Smooth muscle cell of the brain vasculature (primary cell): Measurements from ENCODE around the gene CPM.
"Not testable (repeated sequence)": the region's sequence is repeated elsewhere in the genome, so short reads cannot be mapped to it uniquely, and the experiment has no call there.

Experiments used
- DNase-seq: peaks from one replicate; pipeline ENCODE4 v3.0.0-alpha.2; 2012; ENCODE audit warnings: low read depth, low spot score

Gene CPM

GRCh38 chr12:68853396-68854077 is 79.4 kb downstream of the CPM start:
- DNase-seq, result no peak

- DNase-seq, result no peak
Measured at GRCh38 chr12:68851592-68852306, 81.2 kb downstream of the CPM start.

DNA sequence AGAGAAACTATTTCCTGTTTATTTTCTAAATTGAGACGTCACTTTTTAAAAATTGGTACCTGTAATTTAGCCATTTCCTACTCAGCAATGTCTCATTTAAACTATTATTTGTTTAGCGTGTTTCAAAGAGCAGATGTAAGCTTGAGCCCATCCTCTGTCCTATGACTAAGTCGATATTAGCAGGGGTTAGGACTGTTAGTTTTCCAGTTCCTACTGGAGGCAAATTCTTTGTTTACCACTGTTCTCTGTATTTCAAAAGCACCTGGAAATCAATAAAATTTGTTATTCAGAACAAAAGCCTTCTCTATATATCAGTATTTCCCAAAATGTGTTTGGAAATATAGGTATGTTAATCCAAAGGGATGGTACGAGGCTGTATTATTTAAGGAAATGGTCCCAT is 82.6 kb downstream of the CPM start:
- DNase-seq, result no peak

- no peak for DNase-seq
Measured at GRCh38 chr12:68846811-68847210, 86.2 kb downstream of the CPM start.

GRCh38 chr12:68844788-68845695 is 87.9 kb downstream of the CPM start:
- no peak for DNase-seq

GRCh38 chr12:68844318-68844745 is 88.6 kb downstream of the CPM start:
- DNase-seq, result no peak

DNA sequence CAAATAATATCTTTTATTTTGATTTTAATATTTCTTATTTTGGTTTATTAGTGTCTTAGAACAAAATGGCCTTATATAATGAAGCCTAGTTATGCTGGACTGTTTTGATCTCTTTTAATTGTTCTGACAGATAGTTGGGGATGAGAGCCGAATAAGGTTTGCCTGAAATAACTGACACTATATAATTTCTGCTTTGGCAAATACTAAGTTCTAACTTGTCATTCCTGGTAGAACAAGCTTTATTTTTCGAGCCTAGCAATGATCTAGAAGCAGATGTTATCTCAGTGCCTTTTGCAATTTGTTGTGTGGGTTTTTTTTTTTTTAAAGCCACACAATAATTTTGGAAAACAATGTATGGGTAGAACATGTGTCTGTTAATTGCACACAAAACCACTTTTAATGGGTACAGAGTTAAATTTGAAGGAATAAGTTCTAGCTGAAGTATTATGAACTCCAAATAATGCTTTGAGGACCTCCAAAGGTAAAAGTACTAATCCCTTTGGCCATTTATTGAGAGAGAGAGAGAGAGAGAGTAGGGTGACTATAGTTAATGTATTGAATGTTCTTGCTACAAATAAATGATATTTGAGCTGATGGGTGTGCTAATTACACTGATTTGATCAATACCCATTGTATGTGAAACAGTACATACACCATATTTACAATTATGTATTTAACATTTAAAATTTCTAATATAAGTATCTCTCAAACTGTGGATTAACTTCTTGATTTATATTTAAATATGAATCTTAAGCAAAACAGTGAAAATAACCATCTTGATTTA is 90.0 kb downstream of the CPM start:
- DNase-seq, result no peak

GRCh38 chr12:68842123-68842522 is 90.8 kb downstream of the CPM start:
- no peak for DNase-seq

GRCh38 chr12:68841717-68842116 is 91.3 kb downstream of the CPM start:
- no peak for DNase-seq

DNA sequence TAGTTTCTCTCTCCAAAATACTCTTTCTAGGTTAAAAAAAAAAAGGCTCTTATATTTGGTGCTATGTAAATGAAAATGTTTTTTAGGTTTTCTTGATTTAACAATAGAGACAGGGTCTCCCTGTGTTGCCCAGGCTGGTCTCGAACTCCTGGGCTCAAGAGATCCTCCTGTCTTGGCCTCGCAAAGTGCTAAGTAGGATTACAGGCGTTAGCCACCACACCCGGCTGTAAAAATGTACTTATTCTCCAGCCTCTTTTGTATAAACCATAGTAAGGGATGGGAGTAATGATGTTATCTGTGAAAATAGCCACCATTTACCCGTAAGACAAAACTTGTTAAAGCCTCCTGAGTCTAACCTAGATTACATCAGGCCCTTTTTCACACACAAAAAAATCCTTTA is 91.8 kb downstream of the CPM start:
- not testable (repeated sequence) for DNase-seq

- DNase-seq, result no peak
Measured at GRCh38 chr12:68839183-68840147, 93.5 kb downstream of the CPM start.

GRCh38 chr12:68838046-68838886 is 94.7 kb downstream of the CPM start:
- DNase-seq, result no peak

GRCh38 chr12:68837215-68837614 is 95.8 kb downstream of the CPM start:
- DNase-seq, result no peak

DNA sequence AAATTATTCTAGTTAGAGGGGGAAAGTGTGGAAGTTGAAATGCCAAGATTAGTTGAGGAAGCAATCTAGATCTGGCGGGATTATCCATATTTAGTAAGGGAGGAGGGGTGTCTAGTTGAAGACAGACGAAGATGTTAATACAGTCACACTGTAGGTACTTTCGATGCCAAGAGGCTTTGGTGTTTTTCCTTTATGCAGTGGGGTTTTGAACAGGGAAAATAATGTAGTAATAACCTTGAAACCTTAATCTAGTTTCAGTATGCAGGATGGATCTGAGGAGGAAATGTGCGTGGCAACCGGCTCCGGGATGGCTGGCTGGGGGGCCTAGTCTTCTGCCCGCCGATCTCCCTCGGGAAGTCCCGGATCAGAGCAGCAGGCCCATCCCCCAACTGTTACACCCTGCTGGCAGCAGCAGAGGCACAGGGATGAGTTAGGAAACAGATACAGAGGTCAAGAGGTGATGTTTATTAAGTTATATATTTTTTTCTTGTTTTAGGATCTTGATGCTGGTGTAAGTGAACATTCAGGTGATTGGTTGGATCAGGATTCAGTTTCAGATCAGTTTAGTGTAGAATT is 97.5 kb downstream of the CPM start:
- DNase-seq, result no peak

DNA sequence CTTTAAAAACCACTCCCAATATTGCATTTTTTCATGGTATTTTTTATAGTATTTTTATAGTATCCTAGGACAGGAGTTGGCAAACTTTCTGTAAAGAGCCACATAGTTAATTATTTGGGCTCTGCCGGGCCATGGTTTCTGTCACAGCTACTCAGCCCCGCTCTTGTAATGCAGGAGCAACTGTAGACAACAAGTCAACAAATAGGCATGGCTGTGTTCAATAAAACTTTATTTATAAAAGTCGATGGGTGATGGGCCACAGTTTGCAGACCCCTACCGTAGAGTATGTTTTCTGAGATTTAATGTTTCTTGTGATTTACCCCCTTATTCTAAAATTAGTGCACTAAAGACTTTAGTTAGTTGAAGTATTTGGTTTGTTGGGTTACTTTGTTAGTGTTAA is 99.5 kb downstream of the CPM start:
- no peak for DNase-seq

DNA sequence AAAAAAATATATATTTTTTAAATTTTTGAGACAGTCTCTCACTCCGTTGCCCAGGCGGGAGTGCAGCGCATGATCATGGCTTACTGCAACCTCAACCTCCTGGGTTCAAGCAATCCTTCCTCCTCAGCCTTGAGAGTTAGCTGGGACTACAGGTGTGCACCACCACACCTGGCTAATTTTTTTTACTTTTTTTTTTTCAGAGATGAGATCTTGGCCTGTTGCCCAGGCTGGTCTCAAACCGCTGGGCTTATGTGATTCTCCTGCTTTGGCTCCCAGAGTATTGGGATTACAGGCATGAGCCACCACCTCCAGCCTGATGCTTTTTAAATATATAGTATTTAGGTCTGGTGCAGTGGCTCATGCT is 100.5 kb downstream of the CPM start:
- DNase-seq, result no peak

- no peak for DNase-seq
Measured at GRCh38 chr12:68831751-68832503, 101.0 kb downstream of the CPM start.

GRCh38 chr12:68831272-68831671 is 101.7 kb downstream of the CPM start:
- no peak for DNase-seq
